HL-60/S4 treated with phorbol 12-myristate 13-acetate at 8.2 ng/mL for 4 days and 3 days (cell line): ENCODE data around the gene SRPK2.

ENCODE experiments used
- in situ Hi-C: fragments of 300-500 bp; cut with MboI; formaldehyde crosslinking; loops from 2 replicates; pipeline ENCODE4 v1.15.0; 2022; ENCODE audit warnings: low sequenced_read_pairs

The SRPK2 gene

GRCh38 chr7:105153531-105153930, 235.2 kb downstream of the SRPK2 start:
- in situ Hi-C loops: no loop called here

GRCh38 chr7:105151152-105151551, 237.6 kb downstream of the SRPK2 start:
- in situ Hi-C loops: no loop called here

- in situ Hi-C loops: no loop called here
Measured at GRCh38 chr7:105149827-105150226, 238.9 kb downstream of the SRPK2 start.

- in situ Hi-C loops: no loop called here
Measured at GRCh38 chr7:105141068-105141467, 247.7 kb downstream of the SRPK2 start.

- in situ Hi-C loops: no loop called here
Measured at GRCh38 chr7:105139381-105139780, 249.3 kb downstream of the SRPK2 start.

- in situ Hi-C loops: no loop called here
Measured at GRCh38 chr7:105137898-105138297, 250.8 kb downstream of the SRPK2 start.

- in situ Hi-C loops: no loop called here
Measured at GRCh38 chr7:105136221-105136620, 252.5 kb downstream of the SRPK2 start.

- in situ Hi-C loops: no loop called here
Measured at GRCh38 chr7:105133986-105134655, 254.6 kb downstream of the SRPK2 start.

GRCh38 chr7:105133358-105133757, 255.4 kb downstream of the SRPK2 start:
- in situ Hi-C loops: no loop called here

GRCh38 chr7:105132835-105133234, 255.9 kb downstream of the SRPK2 start:
- in situ Hi-C loops: no loop called here

- in situ Hi-C loops: no loop called here
Measured at GRCh38 chr7:105132335-105132734, 256.4 kb downstream of the SRPK2 start.

- in situ Hi-C loops: no loop called here
Measured at GRCh38 chr7:105131890-105132289, 256.8 kb downstream of the SRPK2 start.

GRCh38 chr7:105131033-105131656, 257.6 kb downstream of the SRPK2 start:
- in situ Hi-C loops: no loop called here

GRCh38 chr7:105130580-105130979, 258.1 kb downstream of the SRPK2 start:
- in situ Hi-C loops: no loop called here

- in situ Hi-C loops: no loop called here
Measured at GRCh38 chr7:105130048-105130447, 258.7 kb downstream of the SRPK2 start.

GRCh38 chr7:105127179-105127578, 261.5 kb downstream of the SRPK2 start:
- in situ Hi-C loops: no loop called here

- in situ Hi-C loops: no loop called here
Measured at GRCh38 chr7:105126436-105126975, 262.2 kb downstream of the SRPK2 start.

GRCh38 chr7:105125745-105126144, 263.0 kb downstream of the SRPK2 start:
- in situ Hi-C loops: no loop called here

- in situ Hi-C loops: no loop called here
Measured at GRCh38 chr7:105122619-105123018, 266.1 kb downstream of the SRPK2 start.

- in situ Hi-C loops: no loop called here
Measured at GRCh38 chr7:105118612-105119600, 269.8 kb downstream of the SRPK2 start.
